Ishikawa (cell line): ENCODE results near the gene SPATA16.

Source experiments
- CEBPB ChIP-seq: IDR thresholded peaks from 2 replicates; pipeline ENCODE4 v1.6.1; 2012
- EGR1 ChIP-seq: IDR thresholded peaks from 2 replicates; pipeline ENCODE4 v1.6.1; 2012
- EP300 ChIP-seq: IDR thresholded peaks from 2 replicates; pipeline ENCODE4 v1.6.1; 2012; ENCODE audit warnings: borderline replicate concordance
- FOXM1 ChIP-seq: IDR thresholded peaks from 2 replicates; pipeline ENCODE4 v1.6.1; 2012; ENCODE audit warnings: low read depth, borderline replicate concordance
- MAX ChIP-seq: IDR thresholded peaks from 2 replicates; pipeline ENCODE4 v1.6.1; 2012
- NFIC ChIP-seq: IDR thresholded peaks from 2 replicates; pipeline ENCODE4 v1.6.1; 2012
- RAD21 ChIP-seq: IDR thresholded peaks from 2 replicates; pipeline ENCODE4 v1.6.1; 2012; ENCODE audit warnings: low read depth
- REST ChIP-seq: IDR thresholded peaks from 2 replicates; pipeline ENCODE4 v1.6.1; 2012; ENCODE audit warnings: low read depth, mild to moderate bottlenecking
- TAF1 ChIP-seq: IDR thresholded peaks from 2 replicates; pipeline ENCODE4 v1.6.1; 2012; ENCODE audit warnings: low read depth, mild to moderate bottlenecking
- TCF12 ChIP-seq: IDR thresholded peaks from 2 replicates; pipeline ENCODE4 v1.6.1; 2012; ENCODE audit warnings: low read depth
- USF1 ChIP-seq: IDR thresholded peaks from 2 replicates; pipeline ENCODE4 v1.6.1; 2012
- YY1 ChIP-seq: IDR thresholded peaks from 2 replicates; pipeline ENCODE4 v1.6.1; 2012; ENCODE audit warnings: low read depth
- ZBTB7A ChIP-seq: IDR thresholded peaks from 2 replicates; pipeline ENCODE4 v1.6.1; 2012; ENCODE audit warnings: low read depth

GRCh38 chr3:172913911-172914655, 227.0 kb downstream of the SPATA16 start:
- TF ChIP-seq EP300 (no peak), MAX (no peak), YY1 (no peak), USF1 (no peak), REST (no peak), CEBPB (no peak), RAD21 (no peak), FOXM1 (no peak), NFIC (no peak), EGR1 (no peak), TAF1 (no peak), TCF12 (no peak), ZBTB7A (no peak)
